Fibroblast of lung (primary cell): ENCODE measurements around the gene RABGAP1L. TPM values are rescaled to one million over a fixed set of nuclear protein-coding genes. Genes with fewer than 3 reads are reported as not detected.

Source experiments
- DNase-seq, 2 donors: peaks; one replicate each; pipeline versions ENCODE4 v3.0.0 to v3.0.0-alpha.2; 2010; ENCODE audit warnings: low read depth in 2 of 2
- H2AFZ ChIP-seq: 2 replicates; pipeline ENCODE4 v1.5.1; 2012; ENCODE audit warnings: low read length, control low read depth, inconsistent platforms
- H3K27ac ChIP-seq: 2 replicates; pipeline ENCODE4 v1.5.1; 2011; ENCODE audit warnings: low read length, control low read depth; ENCODE audit not compliant: insufficient read depth
- H3K27me3 ChIP-seq: 2 replicates; pipeline ENCODE4 v1.5.1; 2011; ENCODE audit warnings: mild to moderate bottlenecking, low read length; ENCODE audit not compliant: control insufficient read depth, insufficient read depth
- H3K36me3 ChIP-seq: 2 replicates; pipeline ENCODE4 v1.5.1; 2011; ENCODE audit warnings: low read length; ENCODE audit not compliant: control insufficient read depth, insufficient read depth
- H3K4me1 ChIP-seq: 2 replicates; pipeline ENCODE4 v1.5.1; 2011; ENCODE audit warnings: low read length; ENCODE audit not compliant: control insufficient read depth, insufficient read depth; ENCODE audit errors: extremely low read depth
- H3K4me2 ChIP-seq: 2 replicates; pipeline ENCODE4 v1.5.1; 2011; ENCODE audit warnings: low read length, control low read depth; ENCODE audit not compliant: insufficient read depth; ENCODE audit errors: extremely low read depth
- H3K4me3 ChIP-seq, 4 experiments: fragments of 200-600 bp in 1 of 4; sonication (generic) in 1 of 4; replicated peaks in 1 of 4; 2 replicates each; pipeline ENCODE4 v1.5.1; 2011 to 2016; ENCODE audit warnings: low read length in 4 of 4, low read depth in 3 of 4, mild to moderate bottlenecking in 3 of 4, control low read depth in 2 of 4, inconsistent platforms in 1 of 4, mixed read lengths in 1 of 4; ENCODE audit not compliant: insufficient read depth in 1 of 4; ENCODE audit errors: control extremely low read depth in 1 of 4
- H3K79me2 ChIP-seq: 2 replicates; pipeline ENCODE4 v1.5.1; 2012; ENCODE audit warnings: mild to moderate bottlenecking, low read length, inconsistent platforms; ENCODE audit not compliant: control insufficient read depth, insufficient read depth
- H3K9ac ChIP-seq: 2 replicates; pipeline ENCODE4 v1.5.1; 2011; ENCODE audit warnings: mild to moderate bottlenecking, low read length, control low read depth; ENCODE audit not compliant: insufficient read depth
- H3K9me3 ChIP-seq: 2 replicates; pipeline ENCODE4 v1.5.1; 2012; ENCODE audit warnings: low read depth, low read length; ENCODE audit not compliant: control insufficient read depth, insufficient read depth
- H4K20me1 ChIP-seq: 2 replicates; pipeline ENCODE4 v1.5.1; 2011; ENCODE audit warnings: low read length; ENCODE audit not compliant: control insufficient read depth, insufficient read depth; ENCODE audit errors: extremely low read depth
- CTCF ChIP-seq, 2 donors: IDR thresholded peaks in 1 of 2; conservative IDR thresholded peaks in 1 of 2; 1 replicate in 1 of 2; 2 replicates in 1 of 2; pipeline ENCODE4 v1.5.1; 2011 to 2012; ENCODE audit warnings: low read length in 2 of 2, control low read depth in 1 of 2, inconsistent platforms in 1 of 2, low read depth in 1 of 2, mild to moderate bottlenecking in 1 of 2
- EZH2 ChIP-seq: IDR thresholded peaks from 2 replicates; pipeline ENCODE4 v1.5.1; 2012; ENCODE audit warnings: low read length, control low read depth, mild to moderate bottlenecking; ENCODE audit errors: missing control alignments
- polyA plus RNA-seq, 2 donors: library from polyadenylated mRNA; depleted of rRNA in 1 of 2; stranded (reverse) in 1 of 2; unstranded in 1 of 2; fragments of >200 nt; gene quantifications; 2 replicates each; pipeline ENCODE4 v1.2.1, GENCODE V29; 2011 to 2012; ENCODE audit warnings: missing spikeins in 1 of 2
- total RNA-seq: library from RNA; depleted of rRNA; stranded (reverse); fragments of >200 nt; gene quantifications from 2 replicates; pipeline ENCODE4 v1.2.1, GENCODE V29; 2014

The RABGAP1L gene
- total and polyA plus RNA-seq, 2 donors (not counting 1 experiment from before 2014, with no cell fraction given) = 33.8 to 36.5 TPM

- no peak overlapping the region for H3K4me2 ChIP-seq
These were observed 632.5 kb downstream of the RABGAP1L start for GRCh38 chr1:174791863-174792262.

GRCh38 chr1:174794861-174795260 lies 635.5 kb downstream of the RABGAP1L start:
- Histone ChIP-seq H3K27me3 (no peaks in the 10 kb centered on the region), H3K9me3 (no peaks in the 10 kb centered on the region), H3K9ac (no peak overlapping the region), H4K20me1 (no peaks in the 10 kb centered on the region), H3K79me2 (no peaks in the 10 kb centered on the region), H3K36me3 (no peaks in the 10 kb centered on the region), H3K4me3 (no peak overlapping the region), H3K4me1 (no peaks in the 10 kb centered on the region), H3K27ac (no peak overlapping the region), H3K4me2 (no peak overlapping the region), H2AFZ (no peak overlapping the region)
- TF ChIP-seq CTCF (conservative IDR thresholded peaks at IDR 0.05 in 1 of 2, IDR thresholded peaks at IDR 0.05 in 1 of 2; ENCODE audit: low read depth in 1 of 2, low read length in 2 of 2) (no peak), EZH2 (no peak)
- no peak for DNase-seq

More at GRCh38 chr1:174791863-174792262, 632.5 kb downstream of the RABGAP1L start:
- no peak overlapping the region for H3K9ac ChIP-seq
- H3K27me3 ChIP-seq = no peaks in the 10 kb centered on the region
- H3K36me3 ChIP-seq = no peaks in the 10 kb centered on the region
- no peaks in the 10 kb centered on the region for H3K4me1 ChIP-seq
- H3K4me3 ChIP-seq = no peak overlapping the region
- no peaks in the 10 kb centered on the region for H3K79me2 ChIP-seq
- no peak overlapping the region for H2AFZ ChIP-seq
- no peaks in the 10 kb centered on the region for H4K20me1 ChIP-seq
- no peak overlapping the region for H3K27ac ChIP-seq
- DNase-seq = no peak
- no peaks in the 10 kb centered on the region for H3K9me3 ChIP-seq
- no peak for TF ChIP-seq CTCF (conservative IDR thresholded peaks at IDR 0.05 in 1 of 2, IDR thresholded peaks at IDR 0.05 in 1 of 2; ENCODE audit: low read depth in 1 of 2, low read length in 2 of 2)
- TF ChIP-seq EZH2 = no peak

GRCh38 chr1:174795806-174796205 lies 636.5 kb downstream of the RABGAP1L start:
- Histone ChIP-seq H3K9me3 (no peaks in the 10 kb centered on the region), H3K36me3 (no peaks in the 10 kb centered on the region), H2AFZ (no peak overlapping the region), H4K20me1 (no peaks in the 10 kb centered on the region), H3K9ac (no peak overlapping the region), H3K27me3 (no peaks in the 10 kb centered on the region), H3K4me1 (no peaks in the 10 kb centered on the region), H3K27ac (no peak overlapping the region), H3K4me3 (no peak overlapping the region), H3K4me2 (no peak overlapping the region), H3K79me2 (no peaks in the 10 kb centered on the region)
- TF ChIP-seq CTCF (conservative IDR thresholded peaks at IDR 0.05 in 1 of 2, IDR thresholded peaks at IDR 0.05 in 1 of 2; ENCODE audit: low read depth in 1 of 2, low read length in 2 of 2) = no peak
- no peak for TF ChIP-seq EZH2
- DNase-seq = peak in 1 of 2 donors; percentile 78
